ENCODE data around the gene GATAD2A. TPM values are rescaled to one million over a fixed set of nuclear protein-coding genes. Genes with fewer than 3 reads are reported as not detected.
A peak's percentile ranks its signal among the peaks of the same experiment; 100 is the strongest.
"Not testable (repeated sequence)": the region's sequence is repeated elsewhere in the genome, so short reads cannot be mapped to it uniquely, and the experiment has no call there.

GATAD2A gene
- total RNA-seq, 2 experiments from 2014 or later = 123 to 139 TPM

- H3K27me3 Mint-ChIP-seq = no peaks in the 10 kb centered on the region
- DNase-seq = no peak
- peak overlapping the region; percentile 49 for H3K27ac Mint-ChIP-seq
- ChIA-PET POLR2A (no interaction called here), CTCF (interaction anchor here (1.9 kb wide), 1 partner anchor 21 kb away, joined by 5 read pairs; no protein-coding TSS in a partner anchor)
- H3K9me3 Mint-ChIP-seq (ENCODE audit: low read depth) = peaks cover 16% of the 10 kb centered on the region
- H3K36me3 Mint-ChIP-seq (ENCODE audit: low read depth) = peaks cover 62% of the 10 kb centered on the region
- peaks cover 55% of the 10 kb centered on the region for H3K4me1 Mint-ChIP-seq
- intact Hi-C loops (cut with DNase I, micrococcal nuclease) = no loop called here
- H3K4me3 Mint-ChIP-seq = no peak overlapping the region
- ATAC-seq = no peak
Measured at GRCh38 chr19:19468424-19469050, 63.1 kb downstream of the GATAD2A start.

GRCh38 chr19:19470579-19470978 is 65.1 kb downstream of the GATAD2A start:
- Mint-ChIP-seq H3K36me3 (ENCODE audit: low read depth) (peaks cover 57% of the 10 kb centered on the region), H3K27me3 (no peaks in the 10 kb centered on the region), H3K9me3 (ENCODE audit: low read depth) (peaks cover 16% of the 10 kb centered on the region), H3K4me3 (no peak overlapping the region), H3K27ac (no peak overlapping the region), H3K4me1 (peaks cover 56% of the 10 kb centered on the region)
- ChIA-PET CTCF (interaction anchor here (1.0 kb wide), 1 partner anchor 19 kb away, joined by 3 read pairs; no protein-coding TSS in a partner anchor), POLR2A (no interaction called here)
- intact Hi-C loops (cut with DNase I, micrococcal nuclease) = no loop called here
- DNase-seq (no peak), ATAC-seq (no peak)

GRCh38 chr19:19471682-19472081 is 66.2 kb downstream of the GATAD2A start:
- no peak for ATAC-seq
- Mint-ChIP-seq H3K4me1 (peaks cover 64% of the 10 kb centered on the region), H3K27me3 (no peaks in the 10 kb centered on the region), H3K4me3 (no peak overlapping the region), H3K9me3 (ENCODE audit: low read depth) (peaks cover 16% of the 10 kb centered on the region), H3K36me3 (ENCODE audit: low read depth) (peaks cover 46% of the 10 kb centered on the region), H3K27ac (peak overlapping the region; percentile 60)
- intact Hi-C loops (cut with DNase I, micrococcal nuclease) = no loop called here
- DNase-seq = no peak
- POLR2A ChIA-PET = no interaction called here
- CTCF ChIA-PET = interaction anchor here (1.0 to 1.2 kb wide), 2 partner anchors 18 to 30 kb away, joined by 3 read pairs; no protein-coding TSS in a partner anchor

- H3K36me3 Mint-ChIP-seq (ENCODE audit: low read depth) = peaks cover 42% of the 10 kb centered on the region
- H3K9me3 Mint-ChIP-seq (ENCODE audit: low read depth) = peaks cover 16% of the 10 kb centered on the region
- POLR2A ChIA-PET; H3K27me3 Mint-ChIP-seq; DNase-seq; H3K4me3 Mint-ChIP-seq; ATAC-seq; intact Hi-C loops (cut with DNase I, micrococcal nuclease): not testable (repeated sequence)
- CTCF ChIA-PET = interaction anchor here (0.7 to 1.2 kb wide), 3 partner anchors 9 to 61 kb away, joined by 3 to 4 read pairs (median 3); no protein-coding TSS in a partner anchor
- peak overlapping the region; percentile 60 for H3K27ac Mint-ChIP-seq
- peaks cover 68% of the 10 kb centered on the region for H3K4me1 Mint-ChIP-seq
Measured at GRCh38 chr19:19472106-19472505, 66.6 kb downstream of the GATAD2A start.

- ChIA-PET CTCF (interaction anchor here (0.5 to 1.2 kb wide), 5 partner anchors 12 to 126 kb away, joined by 3 to 5 read pairs (median 3); no protein-coding TSS in a partner anchor), POLR2A (no interaction called here)
- H3K27ac Mint-ChIP-seq = peak overlapping the region; percentile 75
- peaks cover 23% of the 10 kb centered on the region for H3K36me3 Mint-ChIP-seq (ENCODE audit: low read depth)
- no peaks in the 10 kb centered on the region for H3K9me3 Mint-ChIP-seq (ENCODE audit: low read depth)
- intact Hi-C loops (cut with DNase I, micrococcal nuclease) = loop anchor here in 1 of 2 experiments (2.0 kb wide), 1 partner anchor 28 kb away; no protein-coding TSS in a partner anchor
- DNase-seq (no peak), ATAC-seq (no peak)
- no peak overlapping the region for H3K4me3 Mint-ChIP-seq
- peaks cover 76% of the 10 kb centered on the region for H3K4me1 Mint-ChIP-seq
- no peaks in the 10 kb centered on the region for H3K27me3 Mint-ChIP-seq
Measured at GRCh38 chr19:19475015-19475765, 69.7 kb downstream of the GATAD2A start.

GRCh38 chr19:19475849-19476828 is 70.7 kb downstream of the GATAD2A start:
- no peak overlapping the region for H3K4me3 Mint-ChIP-seq
- H3K9me3 Mint-ChIP-seq (ENCODE audit: low read depth) = no peaks in the 10 kb centered on the region
- no peaks in the 10 kb centered on the region for H3K27me3 Mint-ChIP-seq
- peaks cover 18% of the 10 kb centered on the region for H3K36me3 Mint-ChIP-seq (ENCODE audit: low read depth)
- peak; percentile 25 for DNase-seq
- CTCF ChIA-PET = interaction anchor here (0.6 to 1.5 kb wide), 8 partner anchors 13 to 111 kb away, joined by 3 to 5 read pairs (median 3); no protein-coding TSS in a partner anchor
- POLR2A ChIA-PET = no interaction called here
- no peak overlapping the region for H3K27ac Mint-ChIP-seq
- peaks cover 77% of the 10 kb centered on the region for H3K4me1 Mint-ChIP-seq
- intact Hi-C loops (cut with DNase I, micrococcal nuclease) = loop anchor here in 1 of 2 experiments (2.0 kb wide), 1 partner anchor 29 kb away; no protein-coding TSS in a partner anchor
- no peak for ATAC-seq

- Mint-ChIP-seq H3K27ac (peak overlapping the region; percentile 4), H3K27me3 (no peaks in the 10 kb centered on the region), H3K4me1 (peaks cover 71% of the 10 kb centered on the region), H3K4me3 (no peak overlapping the region), H3K9me3 (ENCODE audit: low read depth) (no peaks in the 10 kb centered on the region), H3K36me3 (ENCODE audit: low read depth) (peaks cover 18% of the 10 kb centered on the region)
- POLR2A ChIA-PET = no interaction called here
- DNase-seq (no peak), ATAC-seq (no peak)
- CTCF ChIA-PET = interaction anchor here (1.1 kb wide), 1 partner anchor 13 kb away, joined by 3 read pairs; no protein-coding TSS in a partner anchor
- intact Hi-C loops (cut with DNase I, micrococcal nuclease) = no loop called here
Measured at GRCh38 chr19:19477705-19478383, 72.4 kb downstream of the GATAD2A start.

- peak; percentile 88 for ATAC-seq
- DNase-seq = peak; percentile 53
- peaks cover 9% of the 10 kb centered on the region for H3K36me3 Mint-ChIP-seq (ENCODE audit: low read depth)
- H3K9me3 Mint-ChIP-seq (ENCODE audit: low read depth) = no peaks in the 10 kb centered on the region
- no peak overlapping the region for H3K4me3 Mint-ChIP-seq
- ChIA-PET POLR2A (no interaction called here), CTCF (interaction anchor here (0.9 to 3.0 kb wide), 4 partner anchors 8 to 74 kb away, joined by 3 to 7 read pairs (median 4); no protein-coding TSS in a partner anchor)
- H3K4me1 Mint-ChIP-seq = peaks cover 58% of the 10 kb centered on the region
- intact Hi-C loops (cut with DNase I, micrococcal nuclease) = loop anchor here in 1 of 2 experiments (1.0 kb wide), 1 partner anchor 36 kb away; no protein-coding TSS in a partner anchor
- H3K27ac Mint-ChIP-seq = peak overlapping the region; percentile 10
- no peaks in the 10 kb centered on the region for H3K27me3 Mint-ChIP-seq
Measured at GRCh38 chr19:19480688-19481087, 75.2 kb downstream of the GATAD2A start.

- no peak overlapping the region for H3K4me3 Mint-ChIP-seq
- peak; percentile 32 for DNase-seq
- POLR2A ChIA-PET = no interaction called here
- no peaks in the 10 kb centered on the region for H3K27me3 Mint-ChIP-seq
- CTCF ChIA-PET = interaction anchor here (1.0 to 3.0 kb wide), 2 partner anchors 24 to 76 kb away, joined by 3 to 7 read pairs; no protein-coding TSS in a partner anchor
- H3K36me3 Mint-ChIP-seq (ENCODE audit: low read depth) = peaks cover 9% of the 10 kb centered on the region
- intact Hi-C loops (cut with DNase I, micrococcal nuclease) = no loop called here
- peak; percentile 48 for ATAC-seq
- no peaks in the 10 kb centered on the region for H3K9me3 Mint-ChIP-seq (ENCODE audit: low read depth)
- H3K4me1 Mint-ChIP-seq = peaks cover 56% of the 10 kb centered on the region
- peak overlapping the region; percentile 69 for H3K27ac Mint-ChIP-seq
Measured at GRCh38 chr19:19482809-19483596, 77.5 kb downstream of the GATAD2A start.

Measured in activated CD4-positive, alpha-beta T cell treated with anti-CD3 and anti-CD28 coated beads for 36 hours (primary cell).